Measurements from ENCODE around the gene LRRC36. TPM values are rescaled to one million over a fixed set of nuclear protein-coding genes. Genes with fewer than 3 reads are reported as not detected.
"Not testable (repeated sequence)": the region's sequence is repeated elsewhere in the genome, so short reads cannot be mapped to it uniquely, and the experiment has no call there.

Gene LRRC36
- polyA plus RNA-seq, 1 donor (not counting 4 experiments of a cell fraction or from before 2014, with no cell fraction given): not detected

DNA sequence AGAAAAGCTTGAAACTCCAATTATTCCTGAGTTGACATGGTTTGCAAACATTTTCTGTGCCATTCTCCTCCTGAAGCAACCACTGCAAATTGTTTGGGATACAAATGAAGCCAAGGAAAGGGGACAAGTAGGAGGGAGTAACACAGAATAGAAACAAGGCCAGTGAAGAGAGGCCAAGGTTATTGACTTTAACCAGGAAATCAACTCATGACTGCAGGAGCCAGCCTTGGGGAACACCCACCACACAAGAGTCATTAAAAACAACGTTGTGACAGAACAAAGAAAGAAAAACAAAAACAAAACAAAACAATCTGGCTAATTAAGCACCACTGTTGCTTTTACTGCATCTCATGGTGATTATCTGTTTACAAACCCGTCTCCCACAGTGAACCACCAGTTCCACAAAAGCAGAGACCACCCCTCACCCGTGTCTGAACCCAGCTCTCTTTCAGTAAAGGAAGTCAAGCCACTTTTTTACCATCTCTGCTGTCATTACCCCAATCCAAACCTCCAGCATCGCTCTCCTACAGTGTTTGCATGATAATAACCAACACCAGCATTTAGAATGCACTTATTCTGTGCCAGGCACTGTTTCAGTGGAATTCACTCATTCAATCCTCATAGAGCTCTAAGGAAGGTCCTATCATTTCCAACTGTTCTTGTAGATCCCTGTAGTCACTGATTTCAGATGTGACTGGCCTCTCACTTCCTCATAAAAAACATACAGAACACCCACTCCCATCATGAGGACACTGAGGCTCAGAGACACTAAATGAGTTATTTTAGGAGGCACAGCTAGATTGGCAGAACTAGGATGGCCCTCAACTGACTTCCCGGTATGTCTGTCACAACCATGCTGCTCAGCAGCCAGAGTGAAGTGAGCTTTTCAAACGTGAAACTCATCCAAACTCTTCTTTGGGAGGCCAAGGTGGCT, 87.6 kb downstream of the LRRC36 start:
- no peak overlapping the region for H2AFZ ChIP-seq (ENCODE audit: control insufficient read depth, low read length)
- H3K9me3 ChIP-seq (ENCODE audit: control insufficient read depth, low read depth, low read length): no peaks in the 10 kb centered on the region
- no peak for FAIRE-seq
- dilution Hi-C loops (cut with MboI; ENCODE audit: extremely low pct_ligation_motif_present, low sequenced_read_pairs): no loop called here
- no peak overlapping the region for H3K4me3 ChIP-seq (ENCODE audit: control insufficient read depth in 2 of 3, extremely low read depth in 1 of 3, insufficient read depth in 2 of 3, low read depth in 1 of 3, low read length in 3 of 3)
- H3K36me3 ChIP-seq (ENCODE audit: control insufficient read depth in 2 of 2, extremely low read depth in 1 of 2, insufficient read depth in 2 of 2, low read length in 2 of 2): no peaks in the 10 kb centered on the region
- no peak overlapping the region for H3K27ac ChIP-seq (ENCODE audit: control insufficient read depth, insufficient read depth, low read length)
- H3K79me2 ChIP-seq (ENCODE audit: control insufficient read depth, insufficient read depth, low read length): peaks cover 2% of the 10 kb centered on the region
- peaks cover 11% of the 10 kb centered on the region for H3K4me1 ChIP-seq (ENCODE audit: control insufficient read depth, extremely low read depth, insufficient read depth, low read length)
- no peak for DNase-seq (ENCODE audit: low read depth, low spot score)
- no peaks in the 10 kb centered on the region for H3K27me3 ChIP-seq (ENCODE audit: control insufficient read depth, extremely low read depth, insufficient read depth, low read length)
- no peak overlapping the region for H3K4me2 ChIP-seq (ENCODE audit: control insufficient read depth, extremely low read depth, insufficient read depth, low read depth, low read length)
- TF ChIP-seq, protein P1, sequence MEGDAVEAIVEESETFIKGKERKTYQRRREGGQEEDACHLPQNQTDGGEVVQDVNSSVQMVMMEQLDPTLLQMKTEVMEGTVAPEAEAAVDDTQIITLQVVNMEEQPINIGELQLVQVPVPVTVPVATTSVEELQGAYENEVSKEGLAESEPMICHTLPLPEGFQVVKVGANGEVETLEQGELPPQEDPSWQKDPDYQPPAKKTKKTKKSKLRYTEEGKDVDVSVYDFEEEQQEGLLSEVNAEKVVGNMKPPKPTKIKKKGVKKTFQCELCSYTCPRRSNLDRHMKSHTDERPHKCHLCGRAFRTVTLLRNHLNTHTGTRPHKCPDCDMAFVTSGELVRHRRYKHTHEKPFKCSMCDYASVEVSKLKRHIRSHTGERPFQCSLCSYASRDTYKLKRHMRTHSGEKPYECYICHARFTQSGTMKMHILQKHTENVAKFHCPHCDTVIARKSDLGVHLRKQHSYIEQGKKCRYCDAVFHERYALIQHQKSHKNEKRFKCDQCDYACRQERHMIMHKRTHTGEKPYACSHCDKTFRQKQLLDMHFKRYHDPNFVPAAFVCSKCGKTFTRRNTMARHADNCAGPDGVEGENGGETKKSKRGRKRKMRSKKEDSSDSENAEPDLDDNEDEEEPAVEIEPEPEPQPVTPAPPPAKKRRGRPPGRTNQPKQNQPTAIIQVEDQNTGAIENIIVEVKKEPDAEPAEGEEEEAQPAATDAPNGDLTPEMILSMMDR (optimal IDR thresholded peaks at IDR 0.05 in 1 of 3, IDR thresholded peaks at IDR 0.05 in 1 of 3, conservative IDR thresholded peaks at IDR 0.05 in 1 of 3; ENCODE audit: extremely low read depth in 1 of 3, insufficient read depth in 2 of 3, low read length in 3 of 3): no peak
- TF ChIP-seq EZH2 (IDR thresholded peaks at IDR 0.05; ENCODE audit: low read length): no peak
- no peak overlapping the region for H3K9ac ChIP-seq (ENCODE audit: control insufficient read depth, extremely low read depth, insufficient read depth, low read length)
- no peaks in the 10 kb centered on the region for H3K9me1 ChIP-seq (ENCODE audit: control insufficient read depth, extremely low read depth, insufficient read depth, low read length)
- H4K20me1 ChIP-seq (ENCODE audit: control insufficient read depth, extremely low read depth, insufficient read depth, low read length): no peaks in the 10 kb centered on the region

- H3K79me2 ChIP-seq (ENCODE audit: control insufficient read depth, insufficient read depth, low read length); dilution Hi-C loops (cut with MboI; ENCODE audit: extremely low pct_ligation_motif_present, low sequenced_read_pairs); H3K36me3 ChIP-seq (ENCODE audit: control insufficient read depth in 2 of 2, extremely low read depth in 1 of 2, insufficient read depth in 2 of 2, low read length in 2 of 2); H3K4me1 ChIP-seq (ENCODE audit: control insufficient read depth, extremely low read depth, insufficient read depth, low read length); H3K27me3 ChIP-seq (ENCODE audit: control insufficient read depth, extremely low read depth, insufficient read depth, low read length); H4K20me1 ChIP-seq (ENCODE audit: control insufficient read depth, extremely low read depth, insufficient read depth, low read length); H3K9me1 ChIP-seq (ENCODE audit: control insufficient read depth, extremely low read depth, insufficient read depth, low read length); H3K9me3 ChIP-seq (ENCODE audit: control insufficient read depth, low read depth, low read length); FAIRE-seq; DNase-seq (ENCODE audit: low read depth, low spot score); H2AFZ ChIP-seq (ENCODE audit: control insufficient read depth, low read length): not testable (repeated sequence)
- Histone ChIP-seq H3K9ac (ENCODE audit: control insufficient read depth, extremely low read depth, insufficient read depth, low read length) (peak overlapping the region; percentile 83), H3K4me3 (ENCODE audit: control insufficient read depth in 2 of 3, extremely low read depth in 1 of 3, insufficient read depth in 2 of 3, low read depth in 1 of 3, low read length in 3 of 3) (peak overlapping the region; percentile 70 to 76 (median 72)), H3K4me2 (ENCODE audit: control insufficient read depth, extremely low read depth, insufficient read depth, low read depth, low read length) (peak overlapping the region; percentile 90), H3K27ac (ENCODE audit: control insufficient read depth, insufficient read depth, low read length) (peak overlapping the region; percentile 68)
These were observed 88.8 kb downstream of the LRRC36 start for GRCh38 chr16:67415421-67415820.

Data from keratinocyte (primary cell).